ENCODE measurements around the gene CCDC182.

Gene CCDC182

GRCh38 chr17:57730026-57730701, 14.9 kb downstream of the CCDC182 start:
- DNase-seq (ENCODE audit: low spot score), result no peak

GRCh38 chr17:57727630-57728175, 17.4 kb downstream of the CCDC182 start:
- Histone ChIP-seq H3K4me1 (ENCODE audit: control insufficient read depth in 2 of 2, insufficient read depth in 1 of 2, low read depth in 1 of 2, low read length in 2 of 2) (peaks cover 0 to 15% of the 10 kb centered on the region in 2 donors), H2AK5ac (ENCODE audit: low read depth, low read length) (no peak overlapping the region), H3K4me3 (ENCODE audit: low read length in 2 of 2) (no peak overlapping the region), H3K4ac (ENCODE audit: low read length) (no peak overlapping the region), H4K91ac (ENCODE audit: low read depth, low read length, poor library complexity) (no peak overlapping the region), H3K23ac (ENCODE audit: low read depth, low read length, poor library complexity) (no peak overlapping the region), H2BK12ac (ENCODE audit: low read length) (no peak overlapping the region), H2AFZ (ENCODE audit: low read length) (no peak overlapping the region), H3K79me1 (ENCODE audit: low read depth, low read length) (no peaks in the 10 kb centered on the region), H3K9ac (ENCODE audit: low read depth, low read length, poor library complexity) (no peak overlapping the region), H3K27ac (replicated peaks; ENCODE audit: low read length) (no peak overlapping the region), H4K8ac (ENCODE audit: low read depth, low read length) (no peak overlapping the region), H2BK15ac (ENCODE audit: low read length) (no peak overlapping the region), H3K27me3 (ENCODE audit: control insufficient read depth in 3 of 3, insufficient read depth in 3 of 3, low read depth in 1 of 3, low read length in 3 of 3) (no peaks in the 10 kb centered on the region), H3K36me3 (replicated peaks in 1 of 2; ENCODE audit: control insufficient read depth in 2 of 2, insufficient read depth in 2 of 2, low read length in 2 of 2) (no peaks in the 10 kb centered on the region), H3K4me2 (ENCODE audit: insufficient read depth, low read length, poor library complexity, severe bottlenecking) (no peak overlapping the region), H3K9me3 (replicated peaks in 1 of 2; ENCODE audit: control insufficient read depth in 2 of 2, insufficient read depth in 1 of 2, low read depth in 1 of 2, low read length in 2 of 2) (no peaks in the 10 kb centered on the region), H2BK5ac (ENCODE audit: low read length) (no peak overlapping the region), H2BK120ac (ENCODE audit: low read depth, low read length) (no peak overlapping the region), H3K18ac (ENCODE audit: low read length) (no peak overlapping the region), H3K14ac (ENCODE audit: low read length) (no peak overlapping the region)
- no CpG with 5 or more reads among the region's 8 CpGs for WGBS, 2 donors (ENCODE audit: extremely low coverage in 2 of 2, insufficient read length in 2 of 2, insufficient replicate concordance in 1 of 2)
- DNase-seq (ENCODE audit: low spot score), result no peak

More at GRCh38 chr17:57730026-57730701, 14.9 kb downstream of the CCDC182 start:
- no peak overlapping the region for H2AK5ac ChIP-seq (ENCODE audit: low read depth, low read length)
- no peak overlapping the region for H3K27ac ChIP-seq (replicated peaks; ENCODE audit: low read length)
- H3K79me1 ChIP-seq (ENCODE audit: low read depth, low read length), result no peaks in the 10 kb centered on the region
- H3K36me3 ChIP-seq (replicated peaks in 1 of 2; ENCODE audit: control insufficient read depth in 2 of 2, insufficient read depth in 2 of 2, low read length in 2 of 2), result no peaks in the 10 kb centered on the region
- no peak overlapping the region for H2BK12ac ChIP-seq (ENCODE audit: low read length)
- no peaks in the 10 kb centered on the region for H3K9me3 ChIP-seq (replicated peaks in 1 of 2; ENCODE audit: control insufficient read depth in 2 of 2, insufficient read depth in 1 of 2, low read depth in 1 of 2, low read length in 2 of 2)
- H3K4me2 ChIP-seq (ENCODE audit: insufficient read depth, low read length, poor library complexity, severe bottlenecking), result no peak overlapping the region
- H2BK5ac ChIP-seq (ENCODE audit: low read length), result no peak overlapping the region
- no peak overlapping the region for H3K4me3 ChIP-seq (ENCODE audit: low read length in 2 of 2)
- H3K27me3 ChIP-seq (ENCODE audit: control insufficient read depth in 3 of 3, insufficient read depth in 3 of 3, low read depth in 1 of 3, low read length in 3 of 3), result no peaks in the 10 kb centered on the region
- no peak overlapping the region for H3K9ac ChIP-seq (ENCODE audit: low read depth, low read length, poor library complexity)
- H2BK15ac ChIP-seq (ENCODE audit: low read length), result no peak overlapping the region
- WGBS, 2 donors (ENCODE audit: extremely low coverage in 2 of 2, insufficient read length in 2 of 2, insufficient replicate concordance in 1 of 2), result 100% methylated on average over 1 of the region's 3 CpGs; no CpG with 5 or more reads in 1 of the 2 donors
- no peak overlapping the region for H2BK120ac ChIP-seq (ENCODE audit: low read depth, low read length)
- no peak overlapping the region for H3K23ac ChIP-seq (ENCODE audit: low read depth, low read length, poor library complexity)
- H3K14ac ChIP-seq (ENCODE audit: low read length), result no peak overlapping the region
- H3K4me1 ChIP-seq (ENCODE audit: control insufficient read depth in 2 of 2, insufficient read depth in 1 of 2, low read depth in 1 of 2, low read length in 2 of 2), result no peaks in the 10 kb centered on the region
- no peak overlapping the region for H4K8ac ChIP-seq (ENCODE audit: low read depth, low read length)
- no peak overlapping the region for H3K4ac ChIP-seq (ENCODE audit: low read length)
- no peak overlapping the region for H2AFZ ChIP-seq (ENCODE audit: low read length)
- no peak overlapping the region for H4K91ac ChIP-seq (ENCODE audit: low read depth, low read length, poor library complexity)
- H3K18ac ChIP-seq (ENCODE audit: low read length), result no peak overlapping the region

- no CpG with 5 or more reads among the region's 5 CpGs for WGBS, 2 donors (ENCODE audit: extremely low coverage in 2 of 2, insufficient read length in 2 of 2, insufficient replicate concordance in 1 of 2)
- peak overlapping the region; percentile 21 for H3K18ac ChIP-seq (ENCODE audit: low read length)
- peak overlapping the region; percentile 0 for H3K23ac ChIP-seq (ENCODE audit: low read depth, low read length, poor library complexity)
- H3K4me3 ChIP-seq (ENCODE audit: low read length in 2 of 2), result no peak overlapping the region
- H2AK5ac ChIP-seq (ENCODE audit: low read depth, low read length), result no peak overlapping the region
- H2BK120ac ChIP-seq (ENCODE audit: low read depth, low read length), result no peak overlapping the region
- H3K27ac ChIP-seq (replicated peaks; ENCODE audit: low read length), result no peak overlapping the region
- H3K9ac ChIP-seq (ENCODE audit: low read depth, low read length, poor library complexity), result no peak overlapping the region
- H2BK12ac ChIP-seq (ENCODE audit: low read length), result no peak overlapping the region
- no peak overlapping the region for H2AFZ ChIP-seq (ENCODE audit: low read length)
- no peak overlapping the region for H4K91ac ChIP-seq (ENCODE audit: low read depth, low read length, poor library complexity)
- H3K4me1 ChIP-seq (ENCODE audit: control insufficient read depth in 2 of 2, insufficient read depth in 1 of 2, low read depth in 1 of 2, low read length in 2 of 2), result peaks cover 0 to 17% of the 10 kb centered on the region in 2 donors
- no peak overlapping the region for H2BK5ac ChIP-seq (ENCODE audit: low read length)
- no peak overlapping the region for H3K4ac ChIP-seq (ENCODE audit: low read length)
- H3K36me3 ChIP-seq (replicated peaks in 1 of 2; ENCODE audit: control insufficient read depth in 2 of 2, insufficient read depth in 2 of 2, low read length in 2 of 2), result no peaks in the 10 kb centered on the region
- no peaks in the 10 kb centered on the region for H3K9me3 ChIP-seq (replicated peaks in 1 of 2; ENCODE audit: control insufficient read depth in 2 of 2, insufficient read depth in 1 of 2, low read depth in 1 of 2, low read length in 2 of 2)
- no peak overlapping the region for H4K8ac ChIP-seq (ENCODE audit: low read depth, low read length)
- no peak overlapping the region for H3K4me2 ChIP-seq (ENCODE audit: insufficient read depth, low read length, poor library complexity, severe bottlenecking)
- H3K79me1 ChIP-seq (ENCODE audit: low read depth, low read length), result no peaks in the 10 kb centered on the region
- no peaks in the 10 kb centered on the region for H3K27me3 ChIP-seq (ENCODE audit: control insufficient read depth in 3 of 3, insufficient read depth in 3 of 3, low read depth in 1 of 3, low read length in 3 of 3)
- DNase-seq (ENCODE audit: low spot score), result no peak
- no peak overlapping the region for H2BK15ac ChIP-seq (ENCODE audit: low read length)
- no peak overlapping the region for H3K14ac ChIP-seq (ENCODE audit: low read length)
Observed at GRCh38 chr17:57726838-57727237, 18.3 kb downstream of the CCDC182 start.

GRCh38 chr17:57726213-57726790, 18.8 kb downstream of the CCDC182 start:
- no peak overlapping the region for H3K4ac ChIP-seq (ENCODE audit: low read length)
- H2BK5ac ChIP-seq (ENCODE audit: low read length), result no peak overlapping the region
- no peak overlapping the region for H3K27ac ChIP-seq (replicated peaks; ENCODE audit: low read length)
- H3K14ac ChIP-seq (ENCODE audit: low read length), result no peak overlapping the region
- no peak overlapping the region for H3K18ac ChIP-seq (ENCODE audit: low read length)
- H3K27me3 ChIP-seq (ENCODE audit: control insufficient read depth in 3 of 3, insufficient read depth in 3 of 3, low read depth in 1 of 3, low read length in 3 of 3), result no peaks in the 10 kb centered on the region
- no peak overlapping the region for H3K4me3 ChIP-seq (ENCODE audit: low read length in 2 of 2)
- no peak overlapping the region for H3K23ac ChIP-seq (ENCODE audit: low read depth, low read length, poor library complexity)
- H3K9me3 ChIP-seq (replicated peaks in 1 of 2; ENCODE audit: control insufficient read depth in 2 of 2, insufficient read depth in 1 of 2, low read depth in 1 of 2, low read length in 2 of 2), result no peaks in the 10 kb centered on the region
- H2BK15ac ChIP-seq (ENCODE audit: low read length), result no peak overlapping the region
- H3K79me1 ChIP-seq (ENCODE audit: low read depth, low read length), result no peaks in the 10 kb centered on the region
- H2BK12ac ChIP-seq (ENCODE audit: low read length), result no peak overlapping the region
- H2AFZ ChIP-seq (ENCODE audit: low read length), result no peak overlapping the region
- no peaks in the 10 kb centered on the region for H3K36me3 ChIP-seq (replicated peaks in 1 of 2; ENCODE audit: control insufficient read depth in 2 of 2, insufficient read depth in 2 of 2, low read length in 2 of 2)
- no peak overlapping the region for H2AK5ac ChIP-seq (ENCODE audit: low read depth, low read length)
- WGBS, 2 donors (ENCODE audit: extremely low coverage in 2 of 2, insufficient read length in 2 of 2, insufficient replicate concordance in 1 of 2), result no CpG with 5 or more reads among the region's 9 CpGs
- DNase-seq (ENCODE audit: low spot score), result no peak
- H2BK120ac ChIP-seq (ENCODE audit: low read depth, low read length), result no peak overlapping the region
- H4K8ac ChIP-seq (ENCODE audit: low read depth, low read length), result no peak overlapping the region
- H3K4me1 ChIP-seq (ENCODE audit: control insufficient read depth in 2 of 2, insufficient read depth in 1 of 2, low read depth in 1 of 2, low read length in 2 of 2), result peaks cover 0 to 17% of the 10 kb centered on the region in 2 donors
- H4K91ac ChIP-seq (ENCODE audit: low read depth, low read length, poor library complexity), result no peak overlapping the region
- no peak overlapping the region for H3K9ac ChIP-seq (ENCODE audit: low read depth, low read length, poor library complexity)
- no peak overlapping the region for H3K4me2 ChIP-seq (ENCODE audit: insufficient read depth, low read length, poor library complexity, severe bottlenecking)
